T47D (cell line): ENCODE measurements around the gene SLC22A13.
"Not testable (repeated sequence)": the region's sequence is repeated elsewhere in the genome, so short reads cannot be mapped to it uniquely, and the experiment has no call there.

ENCODE experiments used
- DNase-seq, 2 experiments: peaks; one replicate each; pipeline versions ENCODE4 v3.0.0 to v3.0.0-alpha.2; 2011 to 2012; ENCODE audit warnings: low read depth in 1 of 2, low spot score in 1 of 2
- JUND ChIP-seq: IDR thresholded peaks from 2 replicates; pipeline ENCODE4 v1.6.1; 2012; ENCODE audit warnings: low read depth
- in situ Hi-C: cut with HindIII; loops from 2 replicates; pipeline ENCODE4 v1.10.0; 2016; ENCODE audit warnings: low sequenced_read_pairs, low pct_unique_long_range_greater_than_20kb

SLC22A13 gene

GRCh38 chr3:38315488-38316230 is 50.0 kb downstream of the SLC22A13 start:
- no peak for DNase-seq
- TF ChIP-seq JUND: no peak
- in situ Hi-C loops: no loop called here

- no peak for TF ChIP-seq JUND
- no peak for DNase-seq
- in situ Hi-C loops: no loop called here
Observed at GRCh38 chr3:38316356-38317191, 51.0 kb downstream of the SLC22A13 start.

- DNase-seq: no peak
- in situ Hi-C loops: no loop called here
- no peak for TF ChIP-seq JUND
Observed at GRCh38 chr3:38317192-38317759, 51.7 kb downstream of the SLC22A13 start.

- TF ChIP-seq JUND: no peak
- no peak for DNase-seq
- in situ Hi-C loops: no loop called here
Observed at GRCh38 chr3:38318766-38319671, 53.4 kb downstream of the SLC22A13 start.

GRCh38 chr3:38320638-38321037 is 55.0 kb downstream of the SLC22A13 start:
- DNase-seq, in situ Hi-C loops: not testable (repeated sequence)

- no peak for DNase-seq
- in situ Hi-C loops: no loop called here
- no peak for TF ChIP-seq JUND
Observed at GRCh38 chr3:38323060-38323459, 57.4 kb downstream of the SLC22A13 start.

- no peak for TF ChIP-seq JUND
- in situ Hi-C loops: no loop called here
- DNase-seq: no peak
Observed at GRCh38 chr3:38325256-38325655, 59.6 kb downstream of the SLC22A13 start.

- peak in 1 of 2 experiments; percentile 28 for DNase-seq
- no peak for TF ChIP-seq JUND
- in situ Hi-C loops: no loop called here
Observed at GRCh38 chr3:38327335-38328009, 61.9 kb downstream of the SLC22A13 start.
